ENCODE data around the gene ITPK1.
A peak's percentile ranks its signal among the peaks of the same experiment; 100 is the strongest.

Gene ITPK1

DNA sequence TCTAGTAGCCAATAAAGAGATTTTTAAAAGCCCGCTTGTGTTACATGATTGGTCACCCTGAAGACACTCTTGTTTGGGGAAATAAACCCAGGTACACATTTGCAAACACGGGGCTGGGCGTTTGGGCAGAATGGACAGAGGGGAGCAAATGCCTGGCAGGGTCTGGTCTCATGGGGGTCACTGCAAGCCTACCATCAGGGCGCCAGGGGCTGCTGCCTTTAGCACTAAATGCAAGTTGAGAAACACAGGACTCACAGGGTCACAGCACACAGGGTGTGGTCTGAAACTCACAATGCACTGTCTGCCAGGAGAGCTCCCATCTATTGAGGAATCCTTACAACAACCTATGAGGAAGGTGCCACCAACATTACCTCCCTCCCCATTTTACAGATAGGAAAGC lies 130.2 kb downstream of the ITPK1 start:
- no peak for DNase-seq

DNA sequence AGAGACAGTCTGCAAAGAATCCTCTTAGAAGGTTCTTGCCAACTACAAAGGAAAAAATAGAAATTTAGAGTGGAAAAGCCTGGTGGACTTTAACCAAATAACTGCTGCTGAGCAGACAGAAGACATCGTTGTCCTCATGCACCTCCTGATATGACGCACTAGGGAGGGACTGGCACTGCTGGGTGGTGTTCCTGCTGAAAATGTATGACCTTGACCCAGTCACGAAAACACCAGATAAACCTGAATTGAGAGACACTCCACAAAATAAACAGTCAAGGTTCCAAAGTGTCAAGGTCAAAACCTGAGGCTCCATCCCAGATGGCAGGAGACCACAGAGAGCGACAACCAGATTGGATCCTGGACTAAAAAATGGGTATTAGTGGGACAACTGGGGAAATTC lies 130.8 kb downstream of the ITPK1 start:
- no peak for DNase-seq

DNA sequence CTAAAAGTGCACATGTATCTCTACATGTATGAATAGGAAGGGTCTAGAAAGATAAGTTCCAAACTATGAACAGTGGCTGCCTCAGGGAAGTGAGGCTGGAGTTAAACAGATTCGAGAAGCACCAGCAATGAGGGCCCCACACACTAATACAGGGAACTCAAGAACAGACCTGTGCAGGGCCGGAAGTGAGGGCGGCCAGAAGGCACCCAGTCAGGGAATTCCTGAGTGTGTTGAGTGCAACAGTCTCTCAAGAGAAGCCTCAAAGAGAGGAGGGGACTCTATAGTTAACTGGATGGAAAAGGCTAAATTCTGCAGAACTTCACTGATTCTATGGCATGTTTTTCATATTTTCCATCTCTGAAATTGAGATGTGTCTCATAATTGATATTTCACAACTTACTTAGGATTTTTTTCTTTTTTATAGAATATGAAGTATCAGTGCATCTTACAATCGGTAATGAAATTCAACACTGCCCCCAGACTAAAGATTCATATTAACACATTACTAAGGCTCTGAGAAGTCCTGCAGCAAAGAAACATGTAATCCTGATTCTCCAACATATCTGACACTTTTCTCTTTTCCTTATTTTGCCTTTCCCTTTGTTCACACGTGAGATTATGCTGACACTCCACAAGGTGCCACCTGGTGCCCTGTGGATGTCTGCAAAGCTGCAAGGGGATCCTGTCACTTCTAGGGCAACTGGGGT lies 131.5 kb downstream of the ITPK1 start:
- DNase-seq: no peak

DNA sequence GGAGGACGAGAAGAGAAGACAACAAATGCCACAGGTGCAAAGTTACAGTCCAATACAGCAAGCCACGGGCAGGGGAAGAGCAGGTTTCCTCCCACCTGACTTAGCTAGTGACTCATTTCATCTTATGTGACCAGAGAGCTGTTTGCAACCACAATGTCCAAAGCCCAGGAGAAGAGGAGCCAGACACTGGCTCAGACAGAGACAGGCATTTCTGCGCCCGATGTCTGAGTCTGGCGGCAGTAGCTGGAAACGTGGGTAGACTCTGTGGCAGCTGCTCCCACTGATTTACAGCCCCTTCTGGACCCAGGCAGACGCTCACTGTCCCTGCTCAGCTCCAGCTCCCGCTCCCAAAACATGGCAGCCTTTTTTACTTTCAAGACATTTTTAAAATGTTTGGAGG lies 132.8 kb downstream of the ITPK1 start:
- no peak for DNase-seq

DNA sequence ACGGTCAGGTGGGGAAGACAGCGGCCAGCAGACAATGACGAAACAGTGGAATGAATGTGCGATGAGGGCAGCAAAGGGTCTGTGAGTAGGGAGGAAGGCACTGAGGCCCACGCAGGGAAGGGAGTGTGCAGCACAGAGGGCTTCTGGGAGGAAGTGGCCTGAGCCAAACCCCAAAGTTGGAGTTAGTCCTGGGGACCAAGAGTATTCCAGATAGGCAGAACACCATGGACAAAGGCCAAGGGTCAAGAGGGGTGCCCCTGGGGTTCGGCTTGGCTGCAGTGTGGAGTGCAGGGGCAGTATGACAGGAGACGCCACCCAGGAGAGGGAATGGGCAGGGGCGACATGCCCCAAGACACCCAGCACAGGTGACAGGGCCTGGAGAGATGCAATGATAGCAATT lies 134.0 kb downstream of the ITPK1 start:
- DNase-seq: no peak

DNA sequence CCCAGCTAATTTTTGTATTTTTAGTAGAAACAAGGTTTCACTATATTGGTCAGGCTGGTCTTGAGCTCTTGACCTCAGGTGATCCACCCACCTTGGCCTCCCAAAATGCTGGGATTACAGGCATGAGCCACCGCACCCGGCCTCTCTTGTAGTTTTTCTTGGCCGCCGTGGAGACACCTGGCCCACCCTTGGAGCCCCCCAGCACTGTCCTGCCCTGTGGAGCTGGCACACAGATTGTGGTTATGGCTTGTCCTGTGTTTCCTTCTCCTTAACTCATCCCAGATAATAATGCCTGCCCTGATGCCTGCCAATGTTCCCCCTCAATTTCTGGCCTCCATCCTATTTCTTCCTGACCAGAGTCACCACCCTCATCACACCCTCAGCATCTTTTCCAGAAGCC lies 134.9 kb downstream of the ITPK1 start:
- DNase-seq: no peak

DNA sequence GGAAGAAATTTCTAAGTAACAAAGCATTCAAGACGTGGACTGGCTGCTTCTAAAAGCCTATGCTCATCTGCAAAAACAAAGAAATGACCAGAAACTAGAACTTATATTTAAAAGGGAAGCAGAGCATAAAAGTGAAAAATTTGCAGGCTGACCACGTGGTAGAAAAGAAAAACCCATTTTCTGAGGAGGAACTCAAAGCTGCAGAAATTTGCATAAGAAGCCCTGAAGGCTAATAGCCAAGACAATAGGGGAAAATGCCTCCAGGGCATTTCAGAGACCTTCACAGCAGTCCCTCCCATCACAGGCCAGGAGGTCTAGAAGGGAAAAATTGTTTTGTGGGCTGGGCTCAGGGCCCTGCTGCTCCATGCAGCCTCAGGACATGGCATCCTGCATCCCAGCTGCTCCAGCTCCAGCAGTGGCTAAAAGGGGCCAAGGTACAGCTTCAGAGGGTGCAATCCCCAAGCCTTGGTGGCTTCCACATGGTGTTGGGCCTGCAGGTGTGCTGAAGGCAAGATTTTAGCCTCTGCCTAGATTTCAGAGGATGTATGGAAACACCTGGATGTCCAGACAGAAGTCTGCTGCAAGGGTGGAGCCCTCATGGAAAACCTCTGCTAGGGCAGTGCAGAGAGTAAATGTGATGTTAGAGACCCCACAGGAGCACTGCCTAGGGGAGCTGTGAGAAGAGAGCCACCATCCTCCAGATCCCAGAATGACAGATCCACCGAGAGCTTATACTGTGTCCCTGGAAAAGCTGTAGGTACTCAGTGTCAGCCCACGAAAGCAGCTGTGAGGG lies 137.3 kb downstream of the ITPK1 start:
- no peak for DNase-seq

DNA sequence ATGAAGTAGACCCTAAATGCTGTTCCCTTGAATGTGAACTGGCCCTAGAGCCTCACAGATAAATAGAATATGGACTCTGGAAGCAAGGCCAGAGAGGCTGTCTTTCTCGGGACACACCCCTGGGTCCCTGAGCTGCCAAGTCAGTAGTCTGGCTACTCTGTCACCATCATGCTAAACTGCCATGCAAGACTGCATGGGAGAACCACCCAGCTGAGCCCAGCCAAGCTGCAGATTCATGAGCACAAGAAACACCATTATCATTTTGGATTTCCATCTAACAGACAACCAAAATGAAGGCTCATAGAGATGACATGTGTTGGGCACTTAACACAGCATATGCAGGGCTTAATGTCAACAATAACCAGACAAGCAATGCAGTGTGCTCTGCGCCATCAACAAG lies 139.5 kb downstream of the ITPK1 start:
- DNase-seq: no peak

DNA sequence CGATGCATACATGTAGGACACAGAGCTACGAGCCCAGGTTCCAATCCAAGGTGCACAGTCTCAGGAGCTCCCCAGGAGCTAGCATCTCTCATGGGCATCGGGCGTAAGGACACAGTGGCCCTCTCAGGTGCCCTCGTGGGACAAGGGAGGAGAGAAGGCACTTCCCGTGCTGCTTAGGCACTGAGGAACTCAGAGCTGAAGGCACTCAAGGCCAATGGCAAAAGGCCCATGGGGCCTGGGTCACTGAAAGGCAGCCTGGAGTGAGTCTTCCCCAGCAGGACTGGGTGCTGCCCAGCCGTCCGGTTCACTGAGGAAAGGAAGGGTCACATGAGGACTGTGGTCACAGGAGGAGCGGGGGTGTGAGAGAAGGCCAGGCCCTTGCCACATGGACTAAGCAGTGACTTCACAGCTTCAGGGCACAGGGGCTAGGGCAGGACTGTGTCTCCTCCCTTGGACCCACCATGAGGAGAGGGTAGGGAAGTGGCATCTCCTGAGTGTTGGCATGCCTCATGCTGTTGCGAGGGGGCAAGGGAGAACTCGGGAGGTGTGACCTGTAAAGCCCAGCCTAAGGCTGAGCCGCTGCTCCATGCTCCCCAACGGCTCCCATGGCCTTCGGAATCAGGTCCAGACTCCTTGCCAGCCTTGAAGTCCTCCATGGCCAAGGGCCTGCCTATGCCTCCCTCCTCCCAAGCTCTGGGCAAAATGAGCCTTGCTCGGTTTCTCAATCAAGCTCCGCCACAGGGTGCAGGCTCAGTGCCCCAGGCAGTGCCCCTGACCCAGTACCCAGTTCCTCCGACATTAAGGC lies 141.0 kb downstream of the ITPK1 start:
- no peak for DNase-seq

DNA sequence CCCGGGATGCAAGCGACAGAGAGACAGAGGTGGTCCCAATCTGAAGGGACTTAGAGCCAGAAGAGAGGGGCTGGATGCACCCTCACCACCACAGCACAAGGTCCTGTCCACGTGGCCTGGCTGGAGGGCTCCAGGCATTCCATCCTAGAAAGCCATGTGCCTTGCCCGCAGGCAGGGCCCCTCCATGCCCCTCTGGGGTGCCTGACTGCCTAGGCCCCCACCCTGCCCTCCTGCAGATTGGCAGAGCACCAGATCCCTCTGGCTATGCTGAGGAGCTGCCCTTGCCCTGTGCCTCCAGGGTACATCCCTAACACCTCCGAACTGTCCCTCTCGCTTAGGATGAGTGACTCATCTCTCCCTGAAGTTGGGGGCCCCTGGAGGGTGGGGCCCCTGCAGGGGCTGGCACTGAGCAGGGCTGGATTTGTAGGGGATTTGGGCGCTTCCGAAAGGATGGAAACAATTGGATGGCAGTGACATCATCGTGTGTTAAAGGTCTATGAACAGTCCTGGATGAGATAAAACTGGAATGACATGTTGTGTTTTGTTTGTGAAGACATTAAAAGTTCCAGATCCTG lies 141.8 kb downstream of the ITPK1 start:
- DNase-seq: no peak

DNA sequence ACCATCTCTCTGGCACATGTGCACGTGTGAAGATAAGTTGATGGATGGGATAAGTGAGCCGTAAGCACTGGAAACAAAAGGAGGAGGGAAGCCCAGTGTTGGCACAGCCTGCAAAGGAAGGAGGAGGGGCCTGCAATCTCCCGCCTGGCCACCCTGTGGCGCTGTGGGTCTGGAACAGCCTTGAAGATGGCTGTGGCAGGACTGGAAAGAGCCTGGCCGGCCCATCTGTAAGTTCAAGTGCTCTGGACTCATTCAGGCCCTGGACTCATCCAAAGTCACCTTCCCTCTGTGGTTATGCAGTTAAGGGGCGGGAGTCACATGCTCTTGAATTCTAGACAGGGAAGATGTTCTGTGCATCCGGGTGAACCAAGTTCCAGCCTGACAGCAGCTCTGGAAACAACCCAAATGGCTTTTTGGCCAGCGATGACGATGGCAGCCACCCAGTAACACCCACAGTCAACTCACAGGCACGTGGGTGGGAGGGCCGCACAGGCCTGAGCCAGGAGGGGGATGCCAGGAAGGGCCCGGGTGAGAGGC lies 142.4 kb downstream of the ITPK1 start:
- no peak for DNase-seq

DNA sequence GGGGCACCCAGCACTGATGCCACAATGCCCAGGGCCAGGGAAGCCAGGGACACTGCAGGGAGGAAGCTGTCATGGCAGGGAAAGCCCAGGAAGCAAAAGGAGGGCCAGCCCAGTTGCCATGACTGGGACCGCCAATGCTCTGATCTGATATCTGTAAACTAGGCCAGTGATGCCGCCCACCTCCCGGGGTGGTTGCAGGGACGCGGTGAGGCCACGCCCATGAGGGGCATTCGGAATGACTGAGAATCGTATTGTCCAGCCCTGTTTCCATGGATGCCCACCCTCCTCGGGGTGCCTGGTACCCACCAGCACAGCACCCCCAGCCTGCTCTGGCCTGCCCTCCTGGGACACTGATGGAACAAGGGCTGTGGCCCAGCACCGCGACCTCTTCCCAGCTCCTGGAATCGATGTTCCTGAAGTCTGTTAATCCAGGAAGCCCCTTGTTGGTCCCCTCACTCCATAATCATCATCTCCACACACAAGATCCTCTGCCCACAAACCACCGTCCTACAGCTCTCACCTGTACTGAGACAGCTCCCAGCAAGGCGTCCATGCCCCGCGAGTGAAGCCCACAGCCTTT lies 144.0 kb downstream of the ITPK1 start:
- no peak for DNase-seq

DNA sequence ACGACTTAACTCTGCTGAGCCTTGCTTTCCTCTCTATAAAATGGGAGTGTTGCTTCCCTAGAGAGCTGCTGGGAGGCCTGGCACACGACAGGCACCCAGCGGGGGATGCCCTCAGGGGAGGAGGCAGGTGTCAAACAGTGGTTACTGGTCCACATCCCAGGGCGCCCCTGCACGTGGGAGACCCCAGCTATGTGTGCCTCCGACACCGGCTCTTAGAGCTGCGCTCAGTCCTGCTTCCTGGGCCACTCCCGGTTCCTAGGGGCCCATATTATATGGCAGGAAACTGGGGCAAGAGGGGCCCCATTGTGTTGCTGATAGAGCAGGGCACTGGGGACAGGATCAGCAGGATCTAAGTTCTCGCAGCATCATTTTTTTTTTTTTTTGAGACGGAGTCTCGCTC lies 145.5 kb downstream of the ITPK1 start:
- no peak for DNase-seq

DNA sequence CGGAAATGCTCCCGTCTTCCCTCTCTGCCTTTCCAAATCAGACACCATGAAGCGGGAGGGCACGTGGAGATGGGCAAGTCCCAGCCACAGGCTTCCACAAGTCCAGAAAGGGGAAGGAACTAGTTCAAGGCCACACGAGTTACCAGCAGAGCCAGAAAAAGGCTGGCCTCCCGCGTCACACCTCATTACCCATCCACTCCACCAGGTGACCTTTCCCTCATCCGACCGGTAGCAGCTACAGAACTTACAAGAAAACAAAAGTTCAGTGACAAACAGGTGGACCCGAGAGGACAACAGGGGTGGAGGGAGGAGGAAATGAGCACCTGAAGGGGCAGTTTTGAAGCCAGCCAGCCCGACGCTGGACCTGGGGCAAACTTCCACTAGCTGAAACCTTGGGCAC lies 145.9 kb downstream of the ITPK1 start:
- DNase-seq: no peak

DNA sequence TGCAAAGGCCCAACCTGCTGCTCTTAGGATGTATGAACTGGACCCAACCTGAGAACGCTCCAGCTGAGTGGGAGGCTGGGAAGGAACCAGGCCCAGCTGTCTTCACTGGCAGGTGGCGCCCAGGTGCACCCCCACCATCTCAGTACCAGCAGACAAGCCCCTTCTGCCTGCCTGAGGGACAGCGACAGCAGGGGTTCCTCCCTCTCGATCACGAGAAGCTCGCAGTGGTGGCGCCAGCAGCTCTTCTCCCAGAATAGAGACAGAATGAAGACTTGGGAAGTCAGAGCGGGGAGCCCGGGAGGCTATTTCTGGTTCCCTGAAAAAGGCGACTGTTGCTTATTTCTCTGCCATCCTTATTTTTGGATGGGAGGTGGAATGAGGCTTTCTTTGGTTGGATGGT lies 146.3 kb downstream of the ITPK1 start:
- DNase-seq: no peak

DNA sequence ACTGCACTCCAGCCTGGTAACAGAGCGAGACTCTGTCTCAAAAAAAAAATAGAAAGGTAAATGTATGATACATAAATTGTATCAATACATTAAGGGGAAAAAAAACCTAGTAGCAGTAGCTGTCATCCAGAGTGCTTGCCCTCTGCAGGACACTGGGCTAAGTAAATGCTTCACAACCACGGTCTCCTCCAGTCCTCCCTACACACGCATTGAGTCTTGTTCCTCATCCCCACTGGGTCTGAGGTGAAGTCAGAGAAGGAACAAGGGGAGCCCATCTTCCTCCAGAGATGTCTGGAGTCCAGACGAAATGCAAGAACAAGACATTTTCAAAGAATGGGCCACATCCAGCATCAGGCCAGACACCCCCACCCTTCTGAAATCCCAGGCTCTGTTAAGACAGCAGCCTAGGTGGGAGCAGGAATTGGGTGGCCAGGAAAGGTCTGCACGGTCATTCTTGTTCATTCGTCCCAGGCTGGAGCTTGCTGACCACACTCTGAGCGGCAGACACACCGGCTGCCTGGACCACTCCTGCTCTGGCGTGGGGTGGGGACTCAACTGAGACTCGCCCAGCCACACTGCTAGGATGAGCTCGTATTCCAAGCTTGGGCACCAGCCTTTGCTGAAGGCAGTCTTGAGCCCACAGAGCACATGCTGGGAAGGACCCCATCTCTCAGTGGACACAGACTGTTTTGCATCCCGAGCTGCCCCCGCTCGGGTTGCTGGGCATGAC lies 147.3 kb downstream of the ITPK1 start:
- no peak for DNase-seq

DNA sequence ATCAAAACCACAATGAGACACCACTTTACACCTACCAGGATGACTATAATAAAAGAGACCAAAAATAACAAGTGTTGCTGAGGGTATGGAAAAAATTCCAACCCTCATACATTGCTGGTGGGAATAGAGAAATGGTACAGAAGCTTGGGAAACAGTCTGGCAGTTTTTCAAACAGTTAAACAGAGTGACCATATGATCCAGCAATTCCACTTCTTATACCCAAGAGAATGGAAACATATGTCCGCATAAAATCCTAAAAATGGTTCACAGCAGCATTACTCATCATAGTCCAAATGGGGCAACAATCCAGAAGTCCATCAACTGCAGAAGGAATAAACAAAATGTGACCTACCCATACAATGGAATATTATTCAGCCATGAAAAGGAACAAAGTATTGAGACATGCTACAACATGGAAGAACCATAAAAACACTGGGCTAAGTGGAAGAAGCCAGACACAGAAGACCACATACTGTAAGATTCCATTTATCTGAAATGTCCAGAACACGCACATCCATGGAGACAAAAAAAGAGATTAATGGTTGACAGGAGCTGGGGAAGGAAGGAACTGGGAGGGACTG lies 148.3 kb downstream of the ITPK1 start:
- peak; percentile 64 for DNase-seq

DNA sequence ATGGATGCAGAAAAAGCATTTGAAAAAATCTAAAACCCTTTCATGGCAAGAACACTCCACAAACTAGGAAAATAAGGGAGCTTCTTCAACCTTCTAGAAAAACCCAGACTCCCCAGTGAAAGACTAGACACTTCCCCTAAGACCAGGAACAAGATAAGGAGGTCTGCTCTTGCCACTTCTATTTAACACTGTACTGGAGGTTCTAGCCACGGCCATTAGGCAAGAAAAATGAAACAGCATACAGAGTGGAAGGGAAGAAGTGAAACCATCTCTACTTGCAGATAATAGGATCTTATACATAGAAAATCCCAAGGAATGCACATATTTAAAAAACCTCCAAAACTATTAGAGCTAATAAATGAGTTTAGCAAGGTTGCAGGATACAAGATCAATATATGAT lies 150.4 kb downstream of the ITPK1 start:
- DNase-seq: no peak

DNA sequence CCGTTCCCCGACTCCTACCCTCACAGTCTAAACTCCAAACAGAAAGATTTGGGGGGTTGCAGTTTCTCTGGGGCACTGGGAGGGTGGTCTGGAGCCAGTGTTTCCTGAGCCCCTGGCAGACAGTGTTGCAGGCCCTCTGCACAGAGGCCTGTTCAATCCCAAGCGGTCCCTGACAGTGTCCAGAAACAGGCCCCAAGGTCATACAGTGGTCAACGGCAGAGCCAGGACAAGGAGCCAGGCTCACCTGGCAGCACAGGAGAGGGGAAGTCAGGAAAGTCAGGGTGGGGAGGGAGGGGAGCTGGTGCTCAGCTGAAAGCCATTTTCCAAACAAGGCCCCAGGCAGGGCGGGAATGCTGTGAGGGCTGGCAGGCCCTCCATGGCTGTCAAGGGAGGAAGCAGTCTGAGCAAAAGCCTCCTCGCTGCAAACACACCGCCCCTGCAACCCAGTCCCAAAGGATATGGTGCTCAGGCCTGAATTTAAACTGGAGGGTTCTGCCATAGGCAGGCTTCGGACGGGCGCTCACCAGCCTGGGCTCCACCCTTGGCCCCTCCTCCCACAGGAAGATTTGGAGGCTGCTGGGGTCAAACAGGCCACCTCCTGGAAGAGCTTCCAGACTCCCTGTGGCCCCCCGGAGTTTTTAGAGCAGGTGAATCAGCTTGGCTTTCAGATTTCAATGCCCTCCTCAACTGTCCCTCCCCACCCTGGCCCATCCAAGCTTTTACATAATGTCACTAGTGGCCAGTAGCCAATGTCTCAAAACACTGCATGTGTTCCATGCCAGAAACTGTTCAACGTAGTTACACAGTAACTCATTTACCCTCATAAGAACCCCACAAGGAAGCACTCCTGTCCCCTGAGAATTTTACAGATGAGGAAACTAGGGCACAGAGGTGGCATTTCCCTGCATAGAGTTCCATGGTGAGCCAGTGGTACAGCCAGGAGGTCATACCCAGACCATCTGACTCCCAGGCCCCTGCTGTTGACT lies 151.3 kb downstream of the ITPK1 start:
- no peak for DNase-seq
